Activated CD4-positive, alpha-beta T cell treated with anti-CD3 and anti-CD28 coated beads, Interleukin-2, amount 50 U/mL, for 1 hour (primary cell): ENCODE data around the gene SSR4.
A peak's percentile ranks its signal among the peaks of the same experiment; 100 is the strongest.
"Not testable (repeated sequence)": the region's sequence is repeated elsewhere in the genome, so short reads cannot be mapped to it uniquely, and the experiment has no call there.

Experiments used
- DNase-seq: peaks from one replicate; pipeline ENCODE4 v3.0.0-alpha.2; 2020

The SSR4 gene

DNA sequence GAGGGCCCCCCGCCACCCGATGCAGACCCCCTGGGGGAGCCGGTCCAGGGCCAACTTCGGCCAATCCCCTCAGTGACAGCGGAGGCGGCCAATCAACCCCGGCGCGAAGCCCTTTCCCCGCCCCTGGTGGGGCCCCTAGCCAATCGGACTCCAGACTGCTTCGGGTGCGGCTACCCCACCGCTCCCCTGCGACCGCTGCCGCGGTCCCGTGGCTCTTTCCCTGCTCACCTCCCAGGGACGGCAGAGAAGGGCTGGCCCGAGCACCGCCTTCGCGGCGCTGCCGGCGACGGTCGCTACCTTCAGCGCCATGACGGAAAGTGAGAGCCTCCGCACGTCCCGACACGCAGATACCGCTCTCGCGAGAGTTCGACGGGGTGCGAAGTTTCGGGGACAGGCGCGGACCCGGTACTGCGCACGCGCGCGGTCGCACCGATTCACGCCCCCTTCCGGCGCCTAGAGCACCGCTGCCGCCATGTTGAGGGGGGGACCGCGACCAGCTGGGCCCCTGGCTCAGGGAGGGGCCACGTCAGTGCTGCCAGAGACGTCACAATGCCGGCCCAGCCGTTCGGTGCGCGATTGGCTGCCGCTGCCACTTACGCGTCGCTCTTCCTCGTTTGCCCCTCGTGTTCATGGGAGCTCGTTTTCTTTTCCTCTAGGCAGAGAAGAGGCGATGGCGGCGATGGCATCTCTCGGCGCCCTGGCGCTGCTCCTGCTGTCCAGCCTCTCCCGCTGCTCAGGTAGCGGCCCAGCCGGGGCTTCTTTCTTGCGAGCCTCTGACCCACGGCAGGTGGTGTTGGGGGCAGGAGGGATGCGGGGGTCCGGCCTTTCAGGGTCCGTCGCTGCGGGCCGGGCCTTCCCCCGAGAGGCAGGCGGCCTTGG is at the start of gene SSR4, which contains the start of gene IDH3G:
TSS of gene SSR4 (plus strand) at position 651 of the 879 bp plus-strand sequence. CDS start at position 671, 20 bp downstream.
TSS of gene IDH3G (minus strand) at position 358 of the 879 bp plus-strand sequence. CDS start at position 309, 49 bp downstream.
- peak; percentile 89 for DNase-seq

DNA sequence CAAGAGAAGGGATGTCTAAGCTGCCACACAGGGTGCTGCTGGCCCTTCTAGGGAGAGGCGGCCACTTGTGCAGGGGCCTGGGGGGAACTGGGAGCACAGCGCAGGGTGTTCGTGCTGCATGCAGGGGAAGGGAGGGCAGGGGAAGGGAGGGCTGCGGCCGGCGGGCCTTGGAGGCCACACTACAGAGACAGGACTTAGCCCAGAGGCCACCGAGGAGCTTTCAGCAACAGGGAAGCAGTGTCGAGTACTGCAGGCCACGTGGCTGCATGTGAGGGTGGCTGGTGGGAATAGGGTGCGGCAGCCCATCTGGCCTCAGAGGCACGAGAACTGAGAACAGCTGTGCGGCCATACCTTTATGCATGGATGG is 49.4 kb upstream of the SSR4 start:
- DNase-seq: not testable (repeated sequence)

DNA sequence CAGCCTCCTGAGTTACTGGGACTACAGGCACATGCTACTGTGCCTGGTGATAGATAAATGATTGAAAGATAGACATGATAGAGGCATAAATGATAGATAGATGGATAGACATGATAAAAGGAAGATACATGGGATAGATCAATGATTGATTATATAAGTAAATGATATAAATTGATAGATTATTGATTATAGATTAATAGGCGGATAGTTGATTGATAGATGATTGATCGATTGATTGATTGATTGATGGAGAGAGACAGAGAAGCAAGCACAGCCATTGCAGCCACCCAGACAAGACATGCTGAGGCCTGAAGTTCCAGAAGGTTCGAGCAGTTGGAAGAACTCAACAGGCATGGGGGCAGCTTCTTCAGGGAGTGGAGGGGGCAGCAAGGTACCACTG is 48.1 kb upstream of the SSR4 start:
- no peak for DNase-seq

- not testable (repeated sequence) for DNase-seq
These were observed 47.5 kb upstream of the SSR4 start for GRCh38 chrX:153746991-153747390.

- not testable (repeated sequence) for DNase-seq
These were observed 45.5 kb upstream of the SSR4 start for GRCh38 chrX:153749017-153749416.

GRCh38 chrX:153750127-153750774 is 44.2 kb upstream of the SSR4 start:
- DNase-seq: no peak

GRCh38 chrX:153755136-153755535 is 39.3 kb upstream of the SSR4 start:
- no peak for DNase-seq

DNA sequence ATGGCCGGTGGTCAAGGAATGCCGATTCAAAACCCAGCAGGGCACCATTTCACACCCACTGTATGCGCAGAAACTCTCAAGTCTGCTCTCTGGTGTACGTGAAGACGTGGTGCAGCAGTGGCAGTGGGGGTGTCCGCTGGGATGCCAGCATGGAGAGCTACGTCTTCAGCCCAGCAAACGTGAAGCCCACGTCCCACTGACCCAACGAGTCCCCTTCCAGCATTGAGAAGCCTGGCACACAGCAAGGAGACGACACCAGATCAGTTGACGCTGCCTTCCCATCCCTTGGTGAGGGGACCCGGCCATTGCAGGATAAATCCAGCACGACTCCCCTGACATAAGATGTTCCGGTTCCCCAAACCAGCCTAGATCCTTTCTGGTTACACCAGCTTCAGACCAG is 32.6 kb upstream of the SSR4 start:
- DNase-seq: no peak

GRCh38 chrX:153762626-153763173 is 31.8 kb upstream of the SSR4 start:
- no peak for DNase-seq

- DNase-seq: no peak
These were observed 31.1 kb upstream of the SSR4 start for GRCh38 chrX:153763298-153763932.

DNA sequence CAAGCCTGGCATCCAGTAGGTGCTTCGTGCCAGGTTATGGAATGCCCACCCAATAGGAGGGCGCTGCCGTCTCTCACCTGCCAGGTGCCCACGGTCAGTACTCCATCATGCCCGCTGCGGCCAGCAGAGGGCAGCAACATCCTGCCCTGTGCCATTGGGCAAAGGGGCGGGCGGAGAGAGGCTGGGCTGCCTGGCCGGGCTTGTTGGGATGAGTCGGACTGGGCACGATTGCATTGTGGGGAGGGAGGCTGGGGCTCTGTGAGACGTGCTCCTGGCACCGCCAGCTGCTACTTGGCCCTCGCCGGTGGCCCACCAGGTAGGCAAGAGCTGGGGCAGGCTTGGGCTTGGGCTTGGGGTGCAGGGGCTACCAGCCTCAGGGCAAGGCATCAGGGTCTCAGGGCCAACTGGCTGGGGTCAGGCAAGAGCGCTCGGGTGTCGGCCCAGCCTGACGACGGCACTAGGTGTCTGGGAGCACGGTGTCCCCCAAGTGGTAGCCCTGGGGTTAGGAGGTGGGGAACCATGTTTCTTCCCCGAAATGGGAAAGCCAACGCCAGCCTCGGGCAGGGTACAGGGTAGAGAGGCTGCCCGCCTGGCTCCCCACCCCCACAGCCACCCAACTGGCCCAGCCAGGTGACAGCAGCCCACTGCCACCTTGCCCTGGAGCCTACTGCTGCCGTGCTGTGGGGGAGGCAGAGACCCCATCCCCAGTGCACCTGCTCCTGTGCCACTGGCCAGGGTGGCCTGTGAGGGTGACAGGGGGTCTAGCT is 30.3 kb upstream of the SSR4 start, which contains the start of gene PLXNB3:
TSS of gene PLXNB3 (plus strand) at position 261 of the 767 bp plus-strand sequence. CDS start 1,287 bp downstream, outside the sequence.
- DNase-seq: peak; percentile 71

DNA sequence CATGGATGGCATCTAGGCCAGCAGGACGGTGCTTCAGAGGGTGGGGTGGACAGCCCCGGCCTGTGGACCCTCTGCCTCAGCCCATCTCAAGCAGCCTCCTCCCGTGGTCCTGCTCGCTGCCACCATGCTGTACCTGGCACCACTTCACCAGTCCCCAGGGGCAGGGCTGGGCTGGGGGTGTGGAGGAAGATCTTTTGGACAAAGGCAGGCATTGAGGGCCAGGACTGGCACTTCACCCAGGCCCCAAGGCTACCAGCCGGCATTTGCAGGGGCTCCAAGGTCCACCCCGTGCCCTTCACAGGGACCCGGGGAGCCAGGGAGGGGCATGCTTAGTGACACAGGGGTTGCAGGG is 29.7 kb upstream of the SSR4 start:
- no peak for DNase-seq

GRCh38 chrX:153765138-153766079 is 29.1 kb upstream of the SSR4 start:
- DNase-seq: no peak

DNA sequence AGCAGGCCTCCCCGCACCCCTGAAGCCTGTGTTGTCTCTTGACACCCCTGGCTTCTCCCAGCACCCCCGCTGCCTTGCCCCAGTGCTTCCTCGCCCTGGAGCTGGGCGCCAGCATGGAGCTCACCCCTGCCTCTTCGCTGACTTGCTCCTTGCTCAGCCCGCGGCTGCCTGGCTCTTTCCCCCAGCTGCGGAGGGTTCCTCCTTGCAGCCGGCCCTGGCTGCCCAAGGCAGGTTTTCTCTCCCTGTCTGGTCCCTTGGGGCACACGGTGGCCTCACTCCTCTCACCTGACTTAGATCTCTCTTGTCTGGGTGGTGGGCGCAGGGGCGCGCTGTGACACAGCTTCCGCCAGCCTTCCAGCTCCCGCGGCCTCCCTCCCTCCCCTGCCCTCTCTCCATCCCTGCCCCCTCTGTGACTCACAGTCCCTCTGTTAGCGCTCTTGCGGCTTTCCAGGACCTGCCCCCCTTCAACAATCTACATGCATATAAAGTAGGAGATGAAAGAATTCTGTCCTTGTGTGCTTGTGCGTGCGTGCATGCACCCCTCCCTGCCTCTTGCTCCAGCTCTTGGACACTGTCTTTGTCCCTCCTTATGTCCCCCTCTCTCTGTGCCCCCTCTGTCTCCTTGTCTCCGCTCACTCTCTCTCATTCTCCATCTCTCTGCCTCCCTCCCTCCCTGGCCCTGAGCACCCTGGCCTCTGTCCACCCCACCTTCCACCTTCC is 28.2 kb upstream of the SSR4 start:
- DNase-seq: no peak

DNA sequence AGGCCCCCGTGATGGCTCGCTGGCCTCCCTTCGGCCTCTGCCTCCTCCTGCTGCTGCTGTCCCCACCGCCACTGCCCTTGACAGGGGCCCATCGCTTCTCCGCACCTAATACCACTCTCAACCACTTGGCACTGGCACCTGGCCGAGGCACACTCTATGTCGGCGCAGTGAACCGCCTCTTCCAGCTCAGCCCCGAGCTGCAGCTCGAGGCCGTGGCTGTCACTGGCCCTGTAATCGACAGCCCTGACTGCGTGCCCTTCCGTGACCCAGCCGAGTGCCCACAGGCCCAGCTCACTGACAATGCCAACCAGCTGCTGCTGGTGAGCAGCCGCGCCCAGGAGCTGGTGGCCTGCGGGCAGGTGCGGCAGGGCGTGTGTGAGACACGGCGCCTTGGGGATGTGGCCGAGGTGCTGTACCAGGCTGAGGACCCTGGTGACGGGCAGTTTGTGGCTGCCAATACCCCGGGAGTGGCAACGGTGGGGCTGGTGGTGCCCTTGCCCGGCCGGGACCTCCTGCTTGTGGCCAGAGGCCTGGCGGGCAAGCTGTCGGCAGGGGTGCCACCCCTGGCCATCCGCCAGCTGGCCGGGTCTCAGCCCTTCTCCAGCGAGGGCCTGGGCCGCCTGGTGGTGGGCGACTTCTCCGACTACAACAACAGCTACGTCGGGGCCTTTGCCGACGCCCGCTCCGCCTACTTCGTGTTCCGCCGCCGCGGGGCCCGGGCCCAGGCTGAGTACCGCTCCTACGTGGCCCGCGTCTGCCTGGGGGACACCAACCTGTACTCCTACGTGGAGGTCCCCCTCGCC is 27.4 kb upstream of the SSR4 start:
- no peak for DNase-seq

GRCh38 chrX:153767674-153768055 is 26.8 kb upstream of the SSR4 start:
- no peak for DNase-seq

DNA sequence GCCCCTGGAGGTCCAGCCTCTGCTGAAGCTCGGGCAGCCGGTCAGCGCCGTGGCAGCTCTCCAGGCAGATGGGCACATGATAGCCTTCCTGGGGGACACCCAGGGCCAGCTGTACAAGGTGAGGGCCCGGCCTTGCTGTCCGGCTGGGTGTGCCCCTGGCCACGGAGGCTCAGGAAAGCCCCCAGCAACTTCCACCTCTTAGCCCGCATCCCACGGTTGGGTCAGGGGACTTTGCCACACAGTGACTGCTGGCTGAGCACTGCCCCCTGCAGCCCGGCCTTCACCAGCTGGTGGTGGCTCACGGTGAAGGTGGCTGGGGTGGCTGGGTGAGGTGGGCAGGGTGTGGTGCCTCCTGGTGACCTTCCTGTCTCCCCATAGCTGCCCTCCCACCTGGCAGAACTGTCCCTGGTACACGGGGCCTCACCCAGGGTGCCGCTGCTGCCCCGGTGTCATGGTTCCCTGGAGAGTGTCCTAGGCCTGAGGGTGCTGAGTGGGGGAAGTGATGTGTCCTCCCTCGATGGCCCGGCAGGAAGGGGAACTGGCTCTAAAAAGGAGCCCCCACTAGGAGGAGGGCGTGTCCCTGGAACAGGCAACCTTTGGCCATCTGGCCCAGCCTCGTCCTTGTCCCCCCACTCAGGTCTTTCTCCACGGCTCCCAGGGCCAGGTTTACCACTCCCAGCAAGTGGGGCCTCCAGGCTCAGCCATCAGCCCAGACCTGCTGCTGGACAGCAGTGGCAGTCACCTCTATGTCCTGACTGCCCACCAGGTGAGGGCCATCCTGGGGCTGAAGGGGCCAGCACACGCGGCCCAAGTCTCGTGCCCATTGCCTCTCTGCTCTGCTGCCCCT is 25.9 kb upstream of the SSR4 start:
- no peak for DNase-seq

DNA sequence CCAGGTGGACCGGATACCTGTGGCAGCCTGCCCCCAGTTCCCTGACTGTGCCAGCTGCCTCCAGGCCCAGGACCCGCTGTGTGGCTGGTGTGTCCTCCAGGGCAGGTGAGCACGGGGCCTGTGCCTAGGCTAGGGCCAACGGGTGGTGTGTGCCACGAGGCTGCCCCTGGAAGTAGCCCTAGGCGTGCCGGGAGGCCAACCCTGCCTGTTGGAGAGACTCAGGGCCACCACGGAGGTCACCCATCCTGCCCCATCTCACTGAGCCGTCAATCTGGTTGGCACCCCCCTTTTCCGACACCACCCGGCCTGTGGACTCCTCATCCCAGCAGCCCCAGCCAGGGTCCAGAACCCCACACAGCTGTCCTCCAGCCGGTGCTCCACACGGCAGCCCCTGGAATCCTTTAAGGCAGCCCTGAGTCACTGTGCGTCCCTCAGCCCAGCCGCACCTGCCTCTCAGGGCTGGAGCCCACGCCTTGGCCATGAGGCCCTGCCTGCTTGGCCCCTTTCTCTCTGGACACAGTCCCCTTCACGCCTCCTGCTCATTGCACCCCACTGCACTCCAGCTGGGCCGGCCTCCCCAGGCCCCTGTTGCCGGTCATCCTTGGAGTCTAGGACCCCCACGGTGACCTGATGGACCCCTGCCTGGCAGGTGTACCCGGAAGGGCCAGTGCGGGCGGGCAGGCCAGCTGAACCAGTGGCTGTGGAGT is 25.2 kb upstream of the SSR4 start:
- DNase-seq: no peak
